ENCODE data around the gene ADAMTSL3.
"Not testable (repeated sequence)": the region's sequence is repeated elsewhere in the genome, so short reads cannot be mapped to it uniquely, and the experiment has no call there.

ADAMTSL3 gene

GRCh38 chr15:83747050-83747717 is 93.3 kb downstream of the ADAMTSL3 start:
- DNase-seq (ENCODE audit: low read depth in 2 of 2, low spot score in 1 of 2) = no peak

DNA sequence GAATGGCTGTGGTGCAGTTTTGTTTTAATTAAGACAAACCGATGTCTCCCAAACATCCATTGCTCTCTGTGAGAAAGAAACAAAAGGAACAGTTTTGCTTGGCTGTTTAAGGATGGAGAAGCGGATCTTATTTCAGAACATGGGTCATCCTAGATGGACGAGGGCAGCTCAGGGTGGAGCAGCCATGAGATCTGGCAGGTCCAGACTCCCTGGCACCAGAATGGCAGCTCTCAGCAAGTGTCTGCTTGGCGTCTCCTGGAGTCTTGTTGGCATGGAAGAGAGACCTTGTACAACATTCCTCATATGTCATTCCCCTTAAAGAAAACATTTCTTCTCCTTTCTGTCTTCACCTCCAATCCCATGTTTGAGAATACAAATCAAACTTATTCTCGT is 93.8 kb downstream of the ADAMTSL3 start:
- DNase-seq (ENCODE audit: low read depth in 2 of 2, low spot score in 1 of 2) = no peak

DNA sequence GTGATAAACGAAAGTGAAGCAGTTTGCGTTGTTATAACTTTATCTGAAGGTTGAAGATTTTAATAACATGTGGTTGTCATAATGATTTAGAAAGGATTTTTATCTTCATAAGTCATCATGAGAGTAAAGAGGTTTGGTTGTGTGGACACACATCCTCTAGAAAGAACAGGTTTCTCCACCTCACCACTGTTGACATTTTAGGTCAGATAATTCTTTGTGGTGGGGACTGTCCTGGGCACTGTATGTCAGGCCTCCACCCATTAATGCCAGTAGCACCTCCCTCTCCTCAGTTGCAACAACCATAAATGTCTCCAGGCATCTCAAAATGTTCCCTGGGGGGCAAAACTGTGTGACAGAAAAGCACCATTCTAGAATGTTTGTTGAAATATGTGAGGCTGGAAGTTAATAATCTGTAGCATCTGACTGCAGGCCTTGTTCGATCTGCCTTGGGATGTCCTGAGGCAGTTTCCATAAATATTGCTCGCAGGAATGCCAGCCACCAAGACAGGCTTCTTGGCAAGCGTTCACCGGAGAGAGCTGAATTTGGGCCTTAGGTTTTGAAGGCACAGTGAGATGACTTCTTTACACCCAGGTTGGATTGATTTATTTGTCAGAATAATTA is 100.1 kb downstream of the ADAMTSL3 start:
- DNase-seq (ENCODE audit: low read depth in 2 of 2, low spot score in 1 of 2) = no peak

- DNase-seq (ENCODE audit: low read depth in 2 of 2, low spot score in 1 of 2) = not testable (repeated sequence)
Observed at GRCh38 chr15:83757291-83757690, 103.4 kb downstream of the ADAMTSL3 start.

GRCh38 chr15:83762367-83762766 is 108.4 kb downstream of the ADAMTSL3 start:
- no peak for DNase-seq (ENCODE audit: low read depth in 2 of 2, low spot score in 1 of 2)

GRCh38 chr15:83764201-83764838 is 110.4 kb downstream of the ADAMTSL3 start:
- DNase-seq (ENCODE audit: low read depth in 2 of 2, low spot score in 1 of 2) = no peak

- no peak for DNase-seq (ENCODE audit: low read depth in 2 of 2, low spot score in 1 of 2)
Observed at GRCh38 chr15:83766339-83766738, 112.4 kb downstream of the ADAMTSL3 start.

- no peak for DNase-seq (ENCODE audit: low read depth in 2 of 2, low spot score in 1 of 2)
Observed at GRCh38 chr15:83767741-83768140, 113.8 kb downstream of the ADAMTSL3 start.

GRCh38 chr15:83769411-83769999 is 115.6 kb downstream of the ADAMTSL3 start:
- DNase-seq (ENCODE audit: low read depth in 2 of 2, low spot score in 1 of 2) = no peak

DNA sequence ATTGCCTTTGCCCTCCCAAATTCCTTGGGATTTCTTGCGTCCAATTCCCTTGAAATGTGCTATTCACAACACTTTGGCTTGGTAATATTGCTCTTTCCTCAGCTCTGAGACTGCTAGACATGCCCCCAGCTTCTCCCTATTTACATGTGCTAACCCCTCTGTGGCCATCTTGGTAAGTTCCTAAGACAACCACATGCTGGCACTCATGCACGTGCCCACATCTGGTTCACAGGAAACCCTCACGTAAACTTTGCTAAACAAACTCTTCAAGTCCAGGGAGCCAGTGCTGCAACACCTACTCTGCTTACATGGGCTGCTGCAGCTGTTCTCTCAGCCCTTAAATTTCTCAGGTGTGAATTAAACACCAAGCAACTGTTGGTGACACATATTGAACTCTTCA is 121.8 kb downstream of the ADAMTSL3 start:
- no peak for DNase-seq (ENCODE audit: low read depth in 2 of 2, low spot score in 1 of 2)

GRCh38 chr15:83776986-83777385 is 123.1 kb downstream of the ADAMTSL3 start:
- DNase-seq (ENCODE audit: low read depth in 2 of 2, low spot score in 1 of 2) = no peak

DNA sequence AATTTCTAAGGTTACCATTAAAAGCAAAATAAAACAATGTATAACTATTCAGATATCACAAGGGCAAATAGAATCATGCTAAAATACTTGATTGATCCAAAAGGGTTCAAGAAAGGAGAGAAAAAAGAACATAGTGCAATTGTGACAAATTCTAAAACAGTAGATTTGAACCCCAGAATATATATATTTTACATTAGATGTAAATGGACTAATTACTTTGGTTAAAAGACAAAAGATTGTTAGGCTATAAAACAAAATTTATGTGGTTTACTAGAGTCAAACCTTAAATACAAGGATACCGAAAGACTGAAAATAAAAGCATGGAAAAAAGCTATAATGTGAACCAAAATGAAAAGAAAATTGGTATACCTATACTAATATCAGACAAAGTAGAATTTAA is 129.3 kb downstream of the ADAMTSL3 start:
- no peak for DNase-seq (ENCODE audit: low read depth in 2 of 2, low spot score in 1 of 2)

GRCh38 chr15:83784975-83785374 is 131.1 kb downstream of the ADAMTSL3 start:
- DNase-seq (ENCODE audit: low read depth in 2 of 2, low spot score in 1 of 2) = no peak

- no peak for DNase-seq (ENCODE audit: low read depth in 2 of 2, low spot score in 1 of 2)
Observed at GRCh38 chr15:83786336-83786735, 132.4 kb downstream of the ADAMTSL3 start.

- DNase-seq (ENCODE audit: low read depth in 2 of 2, low spot score in 1 of 2) = no peak
Observed at GRCh38 chr15:83793069-83793468, 139.1 kb downstream of the ADAMTSL3 start.

DNA sequence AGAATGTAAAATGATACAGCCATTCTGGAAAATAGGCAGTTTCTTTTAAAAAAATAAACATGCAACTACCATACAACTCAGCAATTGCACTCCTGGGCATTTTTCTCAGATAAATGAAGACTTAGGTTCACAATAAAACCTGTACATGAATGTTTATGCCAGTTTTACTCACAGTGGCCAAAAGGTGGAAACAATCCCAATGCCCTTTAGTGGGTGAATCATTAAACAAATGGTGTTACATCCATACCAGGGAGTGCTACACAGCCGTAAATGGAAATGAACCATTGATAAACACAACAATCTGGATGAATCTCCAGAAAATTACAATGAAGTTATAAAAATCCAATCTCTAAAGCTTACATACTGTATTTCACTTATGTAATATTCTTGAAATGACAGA is 140.3 kb downstream of the ADAMTSL3 start:
- DNase-seq (ENCODE audit: low read depth in 2 of 2, low spot score in 1 of 2) = no peak

DNA sequence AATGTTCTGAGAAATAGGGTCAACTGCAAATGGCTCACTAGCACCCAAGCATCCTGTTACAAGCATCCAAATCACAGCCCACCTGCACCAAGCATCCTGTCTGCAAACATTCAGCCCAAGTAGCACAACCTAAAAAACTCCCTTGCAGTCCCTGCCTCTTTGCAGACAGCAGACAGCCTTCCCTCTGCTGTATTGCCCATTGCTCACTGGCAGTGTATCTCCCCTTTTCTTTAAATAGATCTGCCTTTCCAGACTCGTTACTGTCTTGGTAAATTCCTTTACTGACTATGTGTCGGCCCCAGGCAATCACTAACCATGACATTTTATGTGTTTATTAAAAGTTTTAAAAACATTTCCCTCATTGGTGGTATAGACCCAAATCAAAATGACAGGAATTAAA is 155.4 kb downstream of the ADAMTSL3 start:
- DNase-seq (ENCODE audit: low read depth in 2 of 2, low spot score in 1 of 2) = no peak

GRCh38 chr15:83810110-83810509 is 156.2 kb downstream of the ADAMTSL3 start:
- DNase-seq (ENCODE audit: low read depth in 2 of 2, low spot score in 1 of 2) = no peak

GRCh38 chr15:83813682-83814081 is 159.8 kb downstream of the ADAMTSL3 start:
- DNase-seq (ENCODE audit: low read depth in 2 of 2, low spot score in 1 of 2) = no peak

DNA sequence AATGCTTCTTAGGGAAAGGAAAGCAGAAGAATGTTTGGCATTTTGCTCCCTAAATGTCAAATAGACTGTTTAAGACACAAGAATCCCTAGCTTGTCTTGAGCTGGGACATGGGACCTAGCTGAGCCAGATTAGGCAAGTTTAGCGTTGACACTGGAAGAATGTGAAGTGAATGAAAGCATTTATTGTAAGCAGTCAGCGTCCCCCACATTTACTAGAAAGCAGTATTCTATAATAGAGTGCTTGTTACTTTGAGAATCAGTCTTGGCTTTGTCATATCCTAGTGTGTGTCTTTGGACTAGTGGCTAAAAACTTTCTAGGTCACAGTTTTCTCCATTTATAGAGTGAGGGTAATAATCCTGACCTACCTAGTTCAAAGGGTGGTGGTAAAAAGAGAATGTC is 161.6 kb downstream of the ADAMTSL3 start:
- DNase-seq (ENCODE audit: low read depth in 2 of 2, low spot score in 1 of 2) = no peak

- no peak for DNase-seq (ENCODE audit: low read depth in 2 of 2, low spot score in 1 of 2)
Observed at GRCh38 chr15:83816124-83816883, 162.4 kb downstream of the ADAMTSL3 start.
